Measurements from ENCODE around the gene CDHR3. TPM values are rescaled to one million over a fixed set of nuclear protein-coding genes. Genes with fewer than 3 reads are reported as not detected.

CDHR3 gene
- total and polyA plus RNA-seq, 2 donors (not counting 3 experiments of a cell fraction or from before 2014, with no cell fraction given) = 0.46 to 2.3 TPM

DNA sequence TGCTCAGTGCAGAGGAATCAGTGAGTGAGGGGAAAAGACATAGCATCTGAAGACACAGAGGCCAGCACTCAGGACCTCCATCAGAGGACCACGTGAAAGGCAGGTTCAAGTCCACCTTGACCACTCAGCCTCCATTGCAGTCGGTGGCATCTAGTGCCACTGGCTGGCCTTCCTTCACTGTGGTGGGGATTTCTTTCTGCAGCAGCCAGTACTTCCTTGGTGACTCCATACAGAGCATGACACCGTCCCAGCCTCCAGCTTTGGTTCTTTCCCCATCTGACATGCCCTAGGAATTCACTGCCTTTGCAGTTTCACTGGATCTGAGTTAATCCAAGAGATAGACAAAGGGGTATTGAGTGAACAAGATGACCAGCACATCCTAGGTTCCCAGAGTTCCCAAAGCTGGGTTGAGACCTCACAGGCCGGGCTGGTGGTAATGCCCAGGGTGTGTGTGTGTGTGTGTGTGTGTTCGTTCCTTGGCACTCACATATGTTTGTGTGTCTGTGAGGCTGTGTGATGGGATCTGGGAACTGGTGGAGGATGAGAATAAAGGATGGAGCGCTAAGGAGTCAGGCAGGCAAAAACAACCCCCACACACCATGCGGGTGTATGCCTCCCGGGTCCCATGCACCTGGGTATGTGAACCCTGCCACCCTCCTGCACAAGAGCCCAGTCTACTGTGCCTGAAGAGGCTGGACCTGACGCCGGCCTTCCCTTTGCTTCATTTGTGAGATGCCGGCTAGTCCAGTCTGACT lies 91.3 kb downstream of the CDHR3 start:
- Histone ChIP-seq H3K79me2 (ENCODE audit: control insufficient read depth, insufficient read depth, low read length) (no peaks in the 10 kb centered on the region), H2AFZ (ENCODE audit: low read depth, low read length) (no peak overlapping the region), H3K4me3 (replicated peaks in 1 of 3; ENCODE audit: insufficient read depth in 1 of 3, low read depth in 1 of 3, low read length in 3 of 3) (no peak overlapping the region), H3K27me3 (ENCODE audit: control insufficient read depth in 2 of 2, insufficient read depth in 2 of 2, low read length in 2 of 2) (peaks cover 9 to 12% of the 10 kb centered on the region in 2 experiments), H3K9me1 (replicated peaks; ENCODE audit: control insufficient read depth, extremely low read depth, insufficient read depth, low read length) (no peaks in the 10 kb centered on the region), H4K20me1 (replicated peaks; ENCODE audit: control insufficient read depth, extremely low read depth, insufficient read depth, low read length) (no peaks in the 10 kb centered on the region), H3K9ac (replicated peaks; ENCODE audit: extremely low read depth, insufficient read depth, low read length) (no peak overlapping the region), H3K27ac (ENCODE audit: insufficient read depth, low read depth, low read length) (no peak overlapping the region), H3K9me3 (replicated peaks; ENCODE audit: control insufficient read depth, insufficient read depth, low read length) (no peaks in the 10 kb centered on the region), H3K4me2 (ENCODE audit: insufficient read depth, low read length) (no peak overlapping the region), H3K36me3 (ENCODE audit: control insufficient read depth in 2 of 2, extremely low read depth in 1 of 2, insufficient read depth in 2 of 2, low read length in 2 of 2) (no peaks in the 10 kb centered on the region), H3K4me1 (ENCODE audit: control insufficient read depth, extremely low read depth, insufficient read depth, low read length) (no peaks in the 10 kb centered on the region)
- intact Hi-C loops (cut with micrococcal nuclease) = no loop called here
- BruUV-seq (replicated peaks) = no TSS peak
- no peak for FAIRE-seq
- CTCF ChIA-PET = interaction anchor here (0.6 to 8.8 kb wide), 2 partner anchors 100 to 111 kb away, joined by 3 to 209 read pairs; no protein-coding TSS in a partner anchor
- POLR2A ChIA-PET = no interaction called here
- no peak for DNase-seq (ENCODE audit: low read depth, low spot score)
- TF ChIP-seq, protein P1, sequence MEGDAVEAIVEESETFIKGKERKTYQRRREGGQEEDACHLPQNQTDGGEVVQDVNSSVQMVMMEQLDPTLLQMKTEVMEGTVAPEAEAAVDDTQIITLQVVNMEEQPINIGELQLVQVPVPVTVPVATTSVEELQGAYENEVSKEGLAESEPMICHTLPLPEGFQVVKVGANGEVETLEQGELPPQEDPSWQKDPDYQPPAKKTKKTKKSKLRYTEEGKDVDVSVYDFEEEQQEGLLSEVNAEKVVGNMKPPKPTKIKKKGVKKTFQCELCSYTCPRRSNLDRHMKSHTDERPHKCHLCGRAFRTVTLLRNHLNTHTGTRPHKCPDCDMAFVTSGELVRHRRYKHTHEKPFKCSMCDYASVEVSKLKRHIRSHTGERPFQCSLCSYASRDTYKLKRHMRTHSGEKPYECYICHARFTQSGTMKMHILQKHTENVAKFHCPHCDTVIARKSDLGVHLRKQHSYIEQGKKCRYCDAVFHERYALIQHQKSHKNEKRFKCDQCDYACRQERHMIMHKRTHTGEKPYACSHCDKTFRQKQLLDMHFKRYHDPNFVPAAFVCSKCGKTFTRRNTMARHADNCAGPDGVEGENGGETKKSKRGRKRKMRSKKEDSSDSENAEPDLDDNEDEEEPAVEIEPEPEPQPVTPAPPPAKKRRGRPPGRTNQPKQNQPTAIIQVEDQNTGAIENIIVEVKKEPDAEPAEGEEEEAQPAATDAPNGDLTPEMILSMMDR (IDR thresholded peaks at IDR 0.05; ENCODE audit: extremely low read depth in 1 of 2, insufficient read depth in 1 of 2, low read depth in 1 of 2, low read length in 2 of 2) = no peak
- no peak for TF ChIP-seq POLR2AphosphoS5 (IDR thresholded peaks at IDR 0.05; ENCODE audit: insufficient read depth, low read depth, low read length)
- no peak for TF ChIP-seq MYC (IDR thresholded peaks at IDR 0.05; ENCODE audit: low read depth, low read length)
- TF ChIP-seq GATA2 (IDR thresholded peaks at IDR 0.05; ENCODE audit: insufficient read depth, insufficient read length, low read depth, low read length) = no peak
- TF ChIP-seq FOS (IDR thresholded peaks at IDR 0.05; ENCODE audit: borderline replicate concordance, insufficient read depth, low read length) = no peak
- TF ChIP-seq EZH2 (IDR thresholded peaks at IDR 0.05; ENCODE audit: borderline replicate concordance, low read depth, low read length, severe bottlenecking) = no peak
- TF ChIP-seq, protein P2, sequence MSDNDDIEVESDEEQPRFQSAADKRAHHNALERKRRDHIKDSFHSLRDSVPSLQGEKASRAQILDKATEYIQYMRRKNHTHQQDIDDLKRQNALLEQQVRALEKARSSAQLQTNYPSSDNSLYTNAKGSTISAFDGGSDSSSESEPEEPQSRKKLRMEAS (IDR thresholded peaks at IDR 0.05; ENCODE audit: insufficient read depth, insufficient read length) = no peak
- TF ChIP-seq JUN (IDR thresholded peaks at IDR 0.05; ENCODE audit: borderline replicate concordance, insufficient read depth, insufficient read length, low read depth) = no peak
- TF ChIP-seq POLR2A (IDR thresholded peaks at IDR 0.05; ENCODE audit: low read depth, low read length) = no peak
- dilution Hi-C loops (cut with MboI; ENCODE audit: extremely low pct_ligation_motif_present, low sequenced_read_pairs) = loop anchor here (25.0 kb wide), 1 partner anchor 108 kb away; no protein-coding TSS in a partner anchor

Measured in endothelial cell of umbilical vein (primary cell).